VCaP (cell line): Measurements from ENCODE around the gene VPS25.
"Not testable (repeated sequence)": the region's sequence is repeated elsewhere in the genome, so short reads cannot be mapped to it uniquely, and the experiment has no call there.

ENCODE experiments used
- H3K27ac ChIP-seq: fragments of 450-650 bp; 2 replicates; pipeline ENCODE4 v1.5.1; 2017
- TF ChIP-seq, protein P1 (sequence below): fragments of 450-650 bp; conservative IDR thresholded peaks from 2 replicates; pipeline ENCODE4 v1.5.1; 2017; ENCODE audit warnings: mild to moderate bottlenecking, moderate library complexity

VPS25 gene

DNA sequence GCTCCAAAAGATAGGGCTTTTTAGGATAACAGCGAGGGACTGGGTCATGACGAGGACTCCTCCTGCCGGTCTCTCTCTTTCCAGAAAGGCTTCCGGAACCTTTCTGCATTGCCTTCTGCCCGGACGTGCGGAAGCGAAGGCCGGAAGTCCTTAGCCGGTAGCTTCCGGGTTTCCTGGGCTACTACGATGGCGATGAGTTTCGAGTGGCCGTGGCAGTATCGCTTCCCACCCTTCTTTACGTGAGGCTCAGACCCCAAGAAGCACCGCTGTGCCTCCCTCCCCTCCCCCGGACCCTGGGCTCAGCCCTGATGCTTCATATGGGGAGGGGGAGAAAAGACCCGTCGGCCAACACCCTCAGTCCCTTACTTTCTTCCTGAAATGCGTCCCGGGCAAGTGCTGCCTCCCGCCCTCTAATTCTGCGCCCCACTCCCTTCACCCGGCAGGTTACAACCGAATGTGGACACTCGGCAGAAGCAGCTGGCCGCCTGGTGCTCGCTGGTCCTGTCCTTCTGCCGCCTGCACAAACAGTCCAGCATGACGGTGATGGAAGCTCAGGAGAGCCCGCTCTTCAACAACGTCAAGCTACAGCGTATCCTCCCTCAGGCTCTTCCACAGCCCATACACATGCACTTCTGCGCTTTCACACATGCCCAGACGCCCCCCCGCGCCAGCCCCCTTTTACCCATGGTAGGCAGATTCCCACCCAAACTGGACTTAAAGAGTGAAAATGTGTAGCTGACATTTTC lies at the start of gene VPS25:
VPS25 (plus strand) TSS at position 160 of the 746 bp plus-strand sequence; CDS start at position 187, 27 bp downstream.
- H3K27ac ChIP-seq: peak within 1 kb of the TSS; percentile 83
- TF ChIP-seq, protein P1, sequence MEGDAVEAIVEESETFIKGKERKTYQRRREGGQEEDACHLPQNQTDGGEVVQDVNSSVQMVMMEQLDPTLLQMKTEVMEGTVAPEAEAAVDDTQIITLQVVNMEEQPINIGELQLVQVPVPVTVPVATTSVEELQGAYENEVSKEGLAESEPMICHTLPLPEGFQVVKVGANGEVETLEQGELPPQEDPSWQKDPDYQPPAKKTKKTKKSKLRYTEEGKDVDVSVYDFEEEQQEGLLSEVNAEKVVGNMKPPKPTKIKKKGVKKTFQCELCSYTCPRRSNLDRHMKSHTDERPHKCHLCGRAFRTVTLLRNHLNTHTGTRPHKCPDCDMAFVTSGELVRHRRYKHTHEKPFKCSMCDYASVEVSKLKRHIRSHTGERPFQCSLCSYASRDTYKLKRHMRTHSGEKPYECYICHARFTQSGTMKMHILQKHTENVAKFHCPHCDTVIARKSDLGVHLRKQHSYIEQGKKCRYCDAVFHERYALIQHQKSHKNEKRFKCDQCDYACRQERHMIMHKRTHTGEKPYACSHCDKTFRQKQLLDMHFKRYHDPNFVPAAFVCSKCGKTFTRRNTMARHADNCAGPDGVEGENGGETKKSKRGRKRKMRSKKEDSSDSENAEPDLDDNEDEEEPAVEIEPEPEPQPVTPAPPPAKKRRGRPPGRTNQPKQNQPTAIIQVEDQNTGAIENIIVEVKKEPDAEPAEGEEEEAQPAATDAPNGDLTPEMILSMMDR: 0 out of 2 replicates have a peak, but pooled peaks have one; percentile 6

DNA sequence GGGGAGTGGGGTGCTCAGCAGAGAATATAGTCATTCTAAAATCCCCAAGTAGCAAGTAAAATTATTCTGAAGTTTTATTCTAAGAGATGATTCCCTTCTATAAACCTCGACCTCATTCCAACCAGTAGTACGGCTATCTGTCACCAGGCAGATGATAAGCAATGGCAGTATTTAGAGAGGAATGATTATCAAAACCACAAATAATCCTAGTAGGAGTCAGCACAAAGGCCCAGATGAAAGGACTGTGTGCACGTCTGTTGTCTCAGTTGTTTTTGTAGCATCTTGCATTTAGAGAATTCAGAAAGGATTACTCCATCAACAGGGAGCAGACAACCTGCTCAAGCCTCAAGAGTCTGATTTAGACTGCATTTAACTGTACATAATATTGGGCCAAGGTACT lies 49.6 kb upstream of the VPS25 start:
- no peak overlapping the region for H3K27ac ChIP-seq
- TF ChIP-seq, protein P1: no peak

DNA sequence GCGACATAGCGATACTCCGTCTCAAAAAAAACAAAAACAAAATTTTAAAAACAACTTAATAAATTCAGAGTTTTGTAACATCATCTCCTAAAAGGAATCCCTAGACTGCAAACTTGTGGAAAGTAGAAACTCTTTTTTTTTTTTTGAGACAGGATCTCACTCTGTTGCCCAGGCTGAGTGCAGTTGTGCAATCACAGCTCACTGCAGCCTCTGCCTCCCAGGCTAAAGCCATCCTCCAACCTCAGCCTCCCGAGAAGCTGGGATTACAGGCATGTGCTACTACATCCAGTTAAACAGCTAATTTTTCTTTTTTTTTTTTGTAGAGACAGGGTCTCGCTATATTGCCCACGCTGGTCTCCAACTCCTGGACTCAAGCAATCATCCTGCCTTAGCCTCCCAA lies 48.1 kb upstream of the VPS25 start:
- TF ChIP-seq, protein P1: no peak
- no peak overlapping the region for H3K27ac ChIP-seq

DNA sequence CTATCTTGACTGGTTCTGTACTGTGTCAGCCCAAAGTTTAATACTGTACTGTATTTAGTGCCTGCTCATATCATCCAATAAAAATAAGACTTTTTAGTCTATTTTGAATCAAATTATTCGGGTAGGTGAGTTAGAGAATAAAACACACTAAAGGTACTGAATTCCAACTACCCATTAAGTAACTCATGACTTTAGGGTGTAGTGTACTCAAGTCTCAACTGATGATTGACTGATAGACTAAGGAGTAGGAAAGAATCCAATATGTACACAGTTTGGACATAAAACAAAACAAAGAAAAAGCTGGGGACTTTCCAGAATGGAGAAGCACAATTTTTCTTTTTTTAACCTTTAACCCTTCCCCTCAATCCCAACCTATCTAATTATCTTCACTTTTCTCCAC lies 32.5 kb upstream of the VPS25 start:
- H3K27ac ChIP-seq: no peak overlapping the region
- TF ChIP-seq, protein P1: no peak

DNA sequence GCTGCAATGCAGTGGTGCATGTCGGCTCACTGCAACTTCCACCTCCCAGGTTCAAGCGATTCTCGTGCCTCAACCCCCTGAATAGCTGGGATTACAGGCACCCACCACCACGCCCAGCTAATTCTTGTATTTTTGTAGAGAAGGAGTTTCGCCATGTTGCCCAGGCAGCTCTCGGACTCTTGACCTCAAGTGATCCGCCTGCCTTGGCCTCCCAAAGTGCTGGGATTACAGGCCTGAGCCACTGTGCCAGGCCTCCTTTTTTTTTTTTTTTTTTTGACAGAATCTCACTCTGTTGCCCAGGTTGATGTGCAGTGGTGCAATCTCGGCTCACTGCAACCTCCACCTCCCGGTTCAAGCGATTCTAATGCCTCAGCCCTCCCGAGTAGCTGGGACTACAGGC lies 30.3 kb upstream of the VPS25 start:
- not testable (repeated sequence) for H3K27ac ChIP-seq

DNA sequence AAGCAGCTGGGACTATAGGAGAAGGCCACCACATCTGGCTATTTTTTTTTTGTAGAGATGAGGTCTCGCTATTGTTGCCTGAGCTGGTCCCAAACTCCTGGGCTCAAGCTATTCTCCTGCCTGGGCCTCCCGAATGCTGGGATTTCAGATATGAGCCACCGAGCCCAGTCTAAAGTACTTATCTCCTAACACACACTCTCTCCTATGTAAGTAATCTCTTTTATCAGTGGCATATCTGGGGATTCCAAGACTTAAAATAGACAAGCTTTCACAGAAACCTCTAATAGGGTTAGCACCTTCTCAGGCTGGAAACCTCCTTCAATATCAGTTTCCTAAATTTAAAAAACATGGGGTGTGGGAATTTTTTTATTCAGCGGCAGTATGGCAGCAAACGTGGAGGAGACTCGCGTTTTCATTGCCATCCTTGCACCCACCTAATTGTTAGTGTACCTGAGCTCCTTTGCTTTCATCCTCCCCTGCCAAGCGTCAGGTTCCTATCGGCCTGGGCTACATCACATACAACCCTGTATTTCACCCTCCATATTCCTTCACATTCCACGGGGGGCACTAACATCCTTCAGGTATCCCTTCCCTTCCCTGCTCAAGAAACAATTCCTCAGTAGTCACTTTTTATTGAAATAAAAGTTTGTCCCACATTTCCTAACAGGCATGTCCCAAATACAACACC lies 29.5 kb upstream of the VPS25 start:
- H3K27ac ChIP-seq: peak overlapping the region; percentile 92
- TF ChIP-seq, protein P1: peak; percentile 16

DNA sequence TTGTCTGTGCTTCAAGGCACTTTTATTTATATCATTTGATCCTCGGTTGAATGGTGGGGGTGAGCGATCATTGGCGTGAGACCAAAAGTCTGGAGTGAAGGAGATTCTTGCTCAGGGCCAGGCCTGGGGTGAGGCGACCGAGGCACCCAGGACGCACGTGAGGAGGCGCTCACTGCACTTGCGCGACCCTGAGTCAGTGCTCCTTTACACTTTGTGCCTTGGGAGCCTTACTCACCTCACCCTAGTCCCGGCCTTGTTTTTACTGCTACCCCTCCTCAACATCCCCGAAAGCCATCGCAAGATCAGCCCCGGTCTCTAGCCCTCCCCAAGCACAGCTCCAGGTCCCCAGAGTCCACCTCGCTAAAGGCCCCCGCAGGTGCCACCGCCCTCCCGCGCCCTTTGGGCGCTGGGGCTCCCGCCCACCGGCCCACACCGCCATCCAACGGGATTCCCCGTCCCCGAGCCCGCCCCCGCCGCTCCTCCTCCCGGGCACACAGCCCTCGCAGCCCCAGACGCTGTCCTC lies 28.9 kb upstream of the VPS25 start:
- TF ChIP-seq, protein P1: no peak; the same call in 1 of the 2 replicates
- H3K27ac ChIP-seq: peak overlapping the region; percentile 92
